WTC11 (cell line): ENCODE data around the gene NFIA. TPM values are rescaled to one million over a fixed set of nuclear protein-coding genes. Genes with fewer than 3 reads are reported as not detected.

Source experiments
- ATAC-seq: fragments of 200-7000 bp; cut with Tn5 transposase; 2 replicates; pipeline ENCODE4 v1.10.0; 2021; ENCODE audit warnings: mild to moderate bottlenecking, moderate library complexity
- CTCF ChIA-PET: fragments of 300-600 bp; sonication (Branson Sonifier 250); formaldehyde crosslinking; loops from one replicate; lab custom pipeline; 2021; ENCODE audit warnings: antibody characterized with exemption; lab: Charles Lee
- POLR2A ChIA-PET: fragments of 350-600 bp; sonication (Branson Sonifier 250); formaldehyde crosslinking; loops from one replicate; lab custom pipeline; 2021; ENCODE audit warnings: antibody characterized with exemption; lab: Charles Lee
- DNase-seq: peaks from one replicate; pipeline ENCODE4 v3.0.0; 2021; ENCODE audit warnings: low spot score
- H3K27ac Mint-ChIP-seq: 2 replicates; pipeline ENCODE4 v1.8.0; 2021; ENCODE audit warnings: mixed read lengths
- H3K27me3 Mint-ChIP-seq: 2 replicates; pipeline ENCODE4 v1.8.0; 2021; ENCODE audit warnings: low read depth, mild to moderate bottlenecking, moderate library complexity, mixed read lengths
- H3K36me3 Mint-ChIP-seq: 2 replicates; pipeline ENCODE4 v1.8.0; 2021; ENCODE audit warnings: mixed read lengths
- H3K4me1 Mint-ChIP-seq: 2 replicates; pipeline ENCODE4 v1.8.0; 2022; ENCODE audit warnings: mixed read lengths
- H3K4me3 Mint-ChIP-seq: 2 replicates; pipeline ENCODE4 v1.8.0; 2021; ENCODE audit warnings: mild to moderate bottlenecking, moderate library complexity, mixed read lengths
- H3K9me3 Mint-ChIP-seq: 2 replicates; pipeline ENCODE4 v1.8.0; 2021; ENCODE audit warnings: mixed read lengths
- ARID4B ChIP-seq: sonication (generic); formaldehyde crosslinking; IDR thresholded peaks from 2 replicates; pipeline ENCODE4 v1.8.0; 2023; ENCODE audit warnings: missing genetic modification reagents, mild to moderate bottlenecking, borderline replicate concordance
- ATF3 ChIP-seq: sonication (generic); formaldehyde crosslinking; conservative IDR thresholded peaks from 2 replicates; pipeline ENCODE4 v1.8.1; 2022; ENCODE audit warnings: mild to moderate bottlenecking, missing genetic modification reagents
- ATF6 ChIP-seq: sonication (generic); formaldehyde crosslinking; IDR thresholded peaks from 2 replicates; pipeline ENCODE4 v1.8.1; 2023; ENCODE audit warnings: mild to moderate bottlenecking, missing genetic modification reagents
- CTCF ChIP-seq: fragments of 200-600 bp; IDR thresholded peaks from 2 replicates; pipeline ENCODE4 v1.8.0; 2022; ENCODE audit warnings: antibody characterized with exemption
- ESRRA ChIP-seq: sonication (generic); formaldehyde crosslinking; IDR thresholded peaks from 2 replicates; pipeline ENCODE4 v1.8.1; 2022; ENCODE audit warnings: mild to moderate bottlenecking, missing genetic modification reagents, borderline replicate concordance
- GABPB1 ChIP-seq: sonication (generic); formaldehyde crosslinking; IDR thresholded peaks from 2 replicates; pipeline ENCODE4 v1.8.1; 2023; ENCODE audit warnings: mild to moderate bottlenecking, missing genetic modification reagents
- IRF2 ChIP-seq: sonication (generic); formaldehyde crosslinking; IDR thresholded peaks from 2 replicates; pipeline ENCODE4 v1.8.0; 2022; ENCODE audit warnings: low read depth, missing genetic modification reagents, borderline replicate concordance
- PREB ChIP-seq: sonication (generic); formaldehyde crosslinking; IDR thresholded peaks from 2 replicates; pipeline ENCODE4 v1.8.1; 2022; ENCODE audit warnings: mild to moderate bottlenecking, missing genetic modification reagents, moderate library complexity, borderline replicate concordance
- SMAD4 ChIP-seq: sonication (generic); formaldehyde crosslinking; IDR thresholded peaks from 2 replicates; pipeline ENCODE4 v1.8.0; 2022; ENCODE audit warnings: mild to moderate bottlenecking, missing genetic modification reagents
- SOX15 ChIP-seq: fragments of 250-450 bp; sonication (Bioruptor Pico); IDR thresholded peaks from 2 replicates; pipeline ENCODE4 v1.9.0; 2021; ENCODE audit warnings: mild to moderate bottlenecking
- TEAD4 ChIP-seq: sonication (generic); formaldehyde crosslinking; IDR thresholded peaks from 2 replicates; pipeline ENCODE4 v1.8.0; 2022; ENCODE audit warnings: mild to moderate bottlenecking, missing genetic modification reagents
- USF1 ChIP-seq: sonication (generic); formaldehyde crosslinking; IDR thresholded peaks from 2 replicates; pipeline ENCODE4 v1.8.0; 2022; ENCODE audit warnings: mild to moderate bottlenecking, missing genetic modification reagents
- ZBTB21 ChIP-seq: sonication (generic); formaldehyde crosslinking; IDR thresholded peaks from 2 replicates; pipeline ENCODE4 v1.8.1; 2023; ENCODE audit warnings: mild to moderate bottlenecking, missing genetic modification reagents, borderline replicate concordance
- ZNF138 ChIP-seq: sonication (generic); formaldehyde crosslinking; conservative IDR thresholded peaks from 2 replicates; pipeline ENCODE4 v1.8.1; 2022; ENCODE audit warnings: mild to moderate bottlenecking, moderate library complexity, missing genetic modification reagents
- ZNF281 ChIP-seq: sonication (generic); formaldehyde crosslinking; IDR thresholded peaks from 2 replicates; pipeline ENCODE4 v1.8.0; 2023; ENCODE audit warnings: mild to moderate bottlenecking, missing genetic modification reagents
- ZNF671 ChIP-seq: fragments of 250-450 bp; sonication (Bioruptor Pico); IDR thresholded peaks from 2 replicates; pipeline ENCODE4 v1.8.0; 2021; ENCODE audit warnings: mild to moderate bottlenecking
- total RNA-seq: library from RNA; stranded (reverse); gene quantifications from 3 replicates; pipeline ENCODE4 v1.2.3, GENCODE V29; 2021
- TF ChIP-seq, protein P1 (sequence below): fragments of 250-450 bp; sonication (Bioruptor Pico); IDR thresholded peaks from 2 replicates; pipeline ENCODE4 v1.9.0; 2021; ENCODE audit warnings: mild to moderate bottlenecking
- TF ChIP-seq, protein P2 (sequence below): sonication (generic); formaldehyde crosslinking; IDR thresholded peaks from 2 replicates; pipeline ENCODE4 v1.8.1; 2023; ENCODE audit warnings: mild to moderate bottlenecking, missing genetic modification reagents, moderate library complexity

NFIA gene
- total RNA-seq, 1 experiment from 2014 or later: 16.7 TPM

GRCh38 chr1:61115436-61115835 is 33.1 kb downstream of the NFIA start (continued):
- TF ChIP-seq CTCF (no peak), SOX15 (CRISPR knock-in tag) (no peak), ATF6 (no peak), GABPB1 (no peak), ESRRA (CRISPR knock-in tag) (no peak), ZNF671 (CRISPR knock-in tag) (no peak), USF1 (no peak)
- TF ChIP-seq, protein P1, sequence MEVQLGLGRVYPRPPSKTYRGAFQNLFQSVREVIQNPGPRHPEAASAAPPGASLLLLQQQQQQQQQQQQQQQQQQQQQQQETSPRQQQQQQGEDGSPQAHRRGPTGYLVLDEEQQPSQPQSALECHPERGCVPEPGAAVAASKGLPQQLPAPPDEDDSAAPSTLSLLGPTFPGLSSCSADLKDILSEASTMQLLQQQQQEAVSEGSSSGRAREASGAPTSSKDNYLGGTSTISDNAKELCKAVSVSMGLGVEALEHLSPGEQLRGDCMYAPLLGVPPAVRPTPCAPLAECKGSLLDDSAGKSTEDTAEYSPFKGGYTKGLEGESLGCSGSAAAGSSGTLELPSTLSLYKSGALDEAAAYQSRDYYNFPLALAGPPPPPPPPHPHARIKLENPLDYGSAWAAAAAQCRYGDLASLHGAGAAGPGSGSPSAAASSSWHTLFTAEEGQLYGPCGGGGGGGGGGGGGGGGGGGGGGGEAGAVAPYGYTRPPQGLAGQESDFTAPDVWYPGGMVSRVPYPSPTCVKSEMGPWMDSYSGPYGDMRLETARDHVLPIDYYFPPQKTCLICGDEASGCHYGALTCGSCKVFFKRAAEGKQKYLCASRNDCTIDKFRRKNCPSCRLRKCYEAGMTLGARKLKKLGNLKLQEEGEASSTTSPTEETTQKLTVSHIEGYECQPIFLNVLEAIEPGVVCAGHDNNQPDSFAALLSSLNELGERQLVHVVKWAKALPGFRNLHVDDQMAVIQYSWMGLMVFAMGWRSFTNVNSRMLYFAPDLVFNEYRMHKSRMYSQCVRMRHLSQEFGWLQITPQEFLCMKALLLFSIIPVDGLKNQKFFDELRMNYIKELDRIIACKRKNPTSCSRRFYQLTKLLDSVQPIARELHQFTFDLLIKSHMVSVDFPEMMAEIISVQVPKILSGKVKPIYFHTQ (CRISPR knock-in tag): no peak

GRCh38 chr1:61116421-61116820 is 34.1 kb downstream of the NFIA start:
- H3K27ac Mint-ChIP-seq: no peak overlapping the region
- DNase-seq (no peak), ATAC-seq (no peak)
- H3K4me3 Mint-ChIP-seq: no peak overlapping the region
- ChIA-PET POLR2A (no interaction called here), CTCF (no interaction called here)
- no peaks in the 10 kb centered on the region for H3K27me3 Mint-ChIP-seq
- peaks cover 7% of the 10 kb centered on the region; the same call in 1 of the 2 replicates for H3K36me3 Mint-ChIP-seq
- peaks cover 37% of the 10 kb centered on the region for H3K4me1 Mint-ChIP-seq
- peaks cover 7% of the 10 kb centered on the region for H3K9me3 Mint-ChIP-seq
- TF ChIP-seq TEAD4 (CRISPR knock-in tag): no peak
- no peak for TF ChIP-seq IRF2 (CRISPR knock-in tag)
- TF ChIP-seq ARID4B: no peak
- TF ChIP-seq ZBTB21: no peak
- no peak for TF ChIP-seq ZNF281 (CRISPR knock-in tag)
- TF ChIP-seq ZNF138 (CRISPR knock-in tag): no peak
- TF ChIP-seq, protein P2, sequence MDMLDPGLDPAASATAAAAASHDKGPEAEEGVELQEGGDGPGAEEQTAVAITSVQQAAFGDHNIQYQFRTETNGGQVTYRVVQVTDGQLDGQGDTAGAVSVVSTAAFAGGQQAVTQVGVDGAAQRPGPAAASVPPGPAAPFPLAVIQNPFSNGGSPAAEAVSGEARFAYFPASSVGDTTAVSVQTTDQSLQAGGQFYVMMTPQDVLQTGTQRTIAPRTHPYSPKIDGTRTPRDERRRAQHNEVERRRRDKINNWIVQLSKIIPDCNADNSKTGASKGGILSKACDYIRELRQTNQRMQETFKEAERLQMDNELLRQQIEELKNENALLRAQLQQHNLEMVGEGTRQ (CRISPR knock-in tag): no peak
- no peak for TF ChIP-seq SMAD4
- no peak for TF ChIP-seq PREB (CRISPR knock-in tag)
- TF ChIP-seq ATF3 (CRISPR knock-in tag): no peak
